Effector CD8-positive, alpha-beta T cell (primary cell): ENCODE data around the gene TAS2R20.

Experiments used
- DNase-seq: peaks from one replicate; lab custom pipeline; 2025; lab: John Stamatoyannopoulos, UW

The TAS2R20 gene

DNA sequence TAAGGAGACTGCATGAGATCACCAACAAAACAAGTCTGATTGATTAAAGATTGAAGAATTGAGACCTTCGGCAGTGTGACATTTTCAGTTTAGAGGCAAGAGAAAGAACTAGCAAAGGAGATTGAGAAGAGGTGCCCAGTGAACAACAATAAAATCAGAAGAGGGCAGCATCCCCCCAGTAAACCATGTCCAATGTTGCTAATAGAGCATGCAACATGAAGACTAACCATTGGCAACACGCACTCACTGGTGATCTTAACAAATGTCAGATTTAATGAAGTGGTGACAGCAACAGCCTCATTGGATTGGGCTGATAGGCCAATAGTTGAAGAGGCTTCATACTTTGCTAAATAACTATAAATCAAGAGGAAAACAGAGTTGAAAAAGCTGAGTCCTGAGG lies 38.3 kb downstream of the TAS2R20 start:
- no peak for DNase-seq

DNA sequence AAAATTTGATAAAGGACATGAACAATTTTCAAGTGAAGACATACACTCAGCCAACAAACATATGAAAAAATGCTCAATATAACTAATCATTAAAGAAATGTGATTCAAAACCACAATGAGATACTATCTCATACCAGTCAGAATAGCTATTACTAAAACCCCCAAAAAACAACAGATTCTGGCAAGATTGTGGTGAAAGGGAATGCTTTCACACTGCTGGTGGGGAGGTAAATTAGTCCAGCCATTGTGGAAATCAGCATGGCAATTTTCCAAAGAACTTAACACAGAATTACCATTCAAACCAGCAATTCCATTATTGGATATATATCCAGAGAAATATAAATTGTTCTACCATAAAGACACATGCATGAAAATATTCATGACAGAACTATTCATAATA lies 40.4 kb downstream of the TAS2R20 start:
- no peak for DNase-seq

DNA sequence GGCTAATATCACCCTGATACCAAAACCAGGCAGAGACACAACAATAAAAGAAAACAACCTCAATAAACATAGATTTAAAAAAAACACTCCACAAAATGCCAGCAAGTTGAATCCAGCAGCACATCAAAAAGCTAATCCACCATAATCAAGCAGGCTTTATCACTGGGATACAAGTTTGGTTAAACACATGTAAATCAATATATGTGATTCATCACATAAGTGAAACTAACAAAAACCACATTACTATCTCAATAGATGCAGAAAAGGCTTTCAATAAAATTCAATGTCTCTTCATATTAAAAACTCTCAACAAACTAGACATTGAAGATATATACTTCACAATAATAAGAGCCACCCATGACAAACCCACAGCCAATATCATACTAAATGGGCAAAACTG lies 42.0 kb downstream of the TAS2R20 start:
- no peak for DNase-seq

DNA sequence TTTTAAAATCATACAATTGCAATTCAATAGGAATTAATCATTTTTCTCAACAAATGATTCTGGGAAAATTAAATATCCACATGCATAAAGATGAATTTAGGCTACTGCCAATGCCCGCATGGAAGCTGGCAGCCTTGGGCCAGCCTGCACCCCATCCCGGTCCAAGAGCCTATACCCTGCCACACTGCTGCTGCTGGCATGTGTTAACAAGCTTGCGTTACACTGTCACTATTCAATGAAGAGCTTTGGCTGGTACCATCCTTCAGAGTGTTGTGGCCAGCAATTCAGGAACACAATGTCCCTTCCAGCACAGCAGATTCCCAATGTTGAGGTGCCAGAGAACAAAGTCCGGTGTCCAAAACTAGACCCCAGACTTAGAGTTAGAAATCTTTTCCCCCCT lies 45.5 kb downstream of the TAS2R20 start:
- no peak for DNase-seq
